BJ (cell line): ENCODE data around the gene CTNNBL1. TPM values are rescaled to one million over a fixed set of nuclear protein-coding genes. Genes with fewer than 3 reads are reported as not detected.

Experiments
- CTCF ChIA-PET: fragments of 350-600 bp; formaldehyde crosslinking; extraction: SDS; loops from one replicate; lab custom pipeline; 2021; ENCODE audit warnings: antibody characterized with exemption, inconsistent platforms; lab: Yijun Ruan, JAX
- POLR2A ChIA-PET: fragments of 300-600 bp; sonication (Branson Sonifier 250); formaldehyde crosslinking; extraction: SDS; loops from one replicate; lab custom pipeline; 2021; ENCODE audit warnings: antibody characterized with exemption; lab: Charles Lee
- DNase-seq: peaks from one replicate; pipeline ENCODE4 v3.0.0-alpha.2; 2011; ENCODE audit warnings: low read depth
- H3K27me3 ChIP-seq: 2 replicates; pipeline ENCODE4 v1.6.0; 2011; ENCODE audit warnings: low read length; ENCODE audit not compliant: control insufficient read depth, insufficient read depth
- H3K36me3 ChIP-seq: 2 replicates; pipeline ENCODE4 v1.5.1; 2011; ENCODE audit warnings: low read length; ENCODE audit not compliant: control insufficient read depth, insufficient read depth
- H3K4me3 ChIP-seq: 2 replicates; pipeline ENCODE4 v1.5.1; 2011; ENCODE audit warnings: low read depth, mild to moderate bottlenecking, control low read depth, low read length
- CTCF ChIP-seq: IDR thresholded peaks from 2 replicates; pipeline ENCODE4 v1.5.1; 2011; ENCODE audit warnings: low read depth, mild to moderate bottlenecking, control low read depth, inconsistent platforms, low read length, moderate library complexity; ENCODE audit not compliant: insufficient read depth
- polyA plus RNA-seq: library from polyadenylated mRNA; depleted of rRNA; stranded (reverse); fragments of >200 nt; gene quantifications from 2 replicates; pipeline ENCODE4 v1.2.3, GENCODE V29; 2011

The CTNNBL1 gene
- polyA plus RNA-seq, 1 experiment = 38.4 TPM

DNA sequence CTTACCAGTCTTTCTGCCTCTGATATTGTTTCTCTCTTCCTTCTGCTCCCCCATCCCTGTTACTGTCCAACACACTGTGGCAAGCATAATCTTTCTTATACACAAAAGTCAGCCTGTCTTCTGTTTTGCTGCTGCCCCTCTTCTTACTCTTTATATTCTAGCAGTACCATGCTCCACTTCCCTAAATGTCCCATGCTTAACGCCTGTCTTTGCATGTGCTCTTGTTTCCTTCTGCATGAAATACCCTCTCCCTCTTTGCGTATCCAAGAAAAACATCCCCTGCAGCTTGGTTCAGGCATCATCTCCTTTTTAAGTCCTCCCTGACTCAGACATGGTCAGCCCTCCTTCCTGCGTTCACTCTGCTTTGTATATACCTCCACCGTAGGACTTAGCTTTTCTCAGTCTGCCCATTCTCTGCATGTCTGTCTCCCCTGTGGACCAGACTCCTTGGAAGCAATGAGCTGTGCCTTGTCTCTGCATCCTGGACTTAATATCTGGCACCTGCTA lies 103.9 kb downstream of the CTNNBL1 start:
- TF ChIP-seq CTCF = no peak
- ChIA-PET POLR2A (no interaction called here), CTCF (no interaction called here)
- no peak for DNase-seq
- Histone ChIP-seq H3K36me3 (peaks cover 6% of the 10 kb centered on the region), H3K4me3 (no peak overlapping the region), H3K27me3 (no peaks in the 10 kb centered on the region)

DNA sequence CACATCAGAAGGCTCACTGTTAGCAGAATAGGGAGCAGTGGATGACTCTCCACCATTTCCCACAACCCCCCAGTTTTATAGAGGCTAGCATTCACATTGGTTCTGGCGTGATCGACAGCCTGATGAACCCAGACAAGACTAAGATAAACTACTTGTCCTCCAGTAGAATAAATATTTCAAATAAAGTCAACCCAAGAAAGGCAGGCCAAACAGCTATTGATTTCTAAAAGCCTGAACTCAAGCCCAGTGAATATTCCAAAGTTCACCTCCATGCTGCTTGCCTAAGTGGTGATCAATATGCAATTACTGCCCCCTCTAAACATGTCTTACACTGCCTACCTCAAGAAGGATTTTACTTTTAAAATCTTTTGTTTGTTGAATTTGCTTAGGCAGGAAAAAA lies 104.5 kb downstream of the CTNNBL1 start:
- ChIA-PET CTCF (no interaction called here), POLR2A (no interaction called here)
- Histone ChIP-seq H3K36me3 (peaks cover 6% of the 10 kb centered on the region), H3K4me3 (no peak overlapping the region), H3K27me3 (no peaks in the 10 kb centered on the region)
- no peak for DNase-seq
- no peak for TF ChIP-seq CTCF

DNA sequence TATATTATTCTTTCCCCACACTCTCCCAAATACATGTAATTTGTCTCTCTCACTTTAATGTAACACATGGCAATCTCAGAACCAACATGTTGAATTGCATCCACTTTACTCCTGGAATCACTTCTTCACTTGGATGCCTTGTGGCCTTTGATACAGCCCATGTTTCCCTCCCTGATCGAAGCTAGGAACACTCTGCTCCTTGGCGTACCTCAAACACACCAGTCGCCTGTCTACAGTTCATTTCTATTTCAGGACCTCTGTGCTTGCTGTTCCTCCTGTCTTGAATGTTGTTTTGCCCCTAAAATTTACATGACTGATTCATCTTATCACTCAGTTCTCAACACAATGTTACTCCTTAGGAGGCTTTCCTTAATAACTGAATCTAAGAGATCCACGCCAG lies 106.8 kb downstream of the CTNNBL1 start:
- TF ChIP-seq CTCF = no peak
- Histone ChIP-seq H3K4me3 (no peak overlapping the region), H3K36me3 (peaks cover 7% of the 10 kb centered on the region), H3K27me3 (no peaks in the 10 kb centered on the region)
- DNase-seq = no peak
- ChIA-PET CTCF (no interaction called here), POLR2A (no interaction called here)

DNA sequence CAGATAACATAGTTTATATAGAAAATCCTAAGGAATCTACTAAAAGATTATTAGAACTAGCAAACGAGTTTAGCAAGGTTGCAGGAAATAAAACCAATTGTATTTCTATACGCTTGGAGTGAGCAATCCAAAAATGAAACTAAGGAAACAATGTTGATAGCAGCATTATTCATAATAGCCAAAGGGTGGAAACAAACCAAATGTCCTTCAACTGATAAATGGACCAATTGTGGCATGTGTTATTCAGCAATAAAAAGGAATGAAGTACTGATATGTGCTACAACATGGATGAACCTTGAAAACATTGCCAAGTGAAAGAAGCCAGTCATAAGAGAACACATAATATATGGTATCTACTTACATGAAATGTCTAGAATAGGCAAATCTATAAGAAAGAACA lies 108.1 kb downstream of the CTNNBL1 start:
- no peak for DNase-seq
- ChIA-PET POLR2A (no interaction called here), CTCF (no interaction called here)
- Histone ChIP-seq H3K27me3 (no peaks in the 10 kb centered on the region), H3K4me3 (no peak overlapping the region), H3K36me3 (peaks cover 5% of the 10 kb centered on the region; the same call in 1 of the 2 replicates)
- TF ChIP-seq CTCF = no peak

DNA sequence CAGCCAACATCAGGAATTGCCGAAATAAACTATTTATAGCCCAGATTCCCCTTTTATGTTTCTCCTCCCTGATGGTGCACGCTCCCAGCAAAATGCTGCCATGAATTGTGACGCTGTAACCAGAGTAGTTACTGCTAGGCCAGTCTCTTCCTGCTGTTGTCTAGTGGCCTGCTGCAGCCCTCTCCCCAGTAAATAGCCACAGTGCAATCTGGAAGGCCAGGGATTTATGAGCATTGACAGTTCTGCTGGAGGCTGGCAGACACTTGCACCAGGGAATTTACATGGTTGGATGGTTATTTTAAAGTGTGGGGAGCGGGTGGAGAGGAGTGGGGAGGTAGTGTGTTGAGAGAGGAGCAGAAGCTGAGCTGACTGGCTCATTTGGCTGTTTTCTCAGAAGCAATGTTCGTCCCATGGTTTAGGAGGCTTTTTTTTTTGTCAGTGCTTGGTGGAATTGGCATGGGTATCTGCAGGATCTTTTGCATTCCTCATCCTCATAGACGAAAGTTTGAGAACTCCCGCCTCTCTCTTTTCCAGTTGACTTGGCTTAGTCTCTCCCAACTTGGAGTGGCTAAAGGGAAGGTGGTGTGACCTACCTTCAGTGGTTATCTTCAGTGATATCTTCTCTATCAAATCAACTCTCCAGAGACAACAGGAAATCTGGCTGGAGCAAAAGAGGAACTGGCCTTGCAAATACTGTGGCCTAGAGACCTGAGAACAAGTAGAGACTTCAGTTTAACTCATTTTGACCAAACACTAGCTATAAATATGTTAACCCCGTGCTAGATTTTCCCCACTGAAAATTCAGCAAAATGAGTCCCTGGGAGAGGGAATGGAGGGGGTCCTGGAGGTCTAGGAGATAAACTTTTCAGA lies 109.8 kb downstream of the CTNNBL1 start:
- no peak for TF ChIP-seq CTCF
- Histone ChIP-seq H3K4me3 (no peak overlapping the region), H3K27me3 (no peaks in the 10 kb centered on the region), H3K36me3 (peaks cover 3% of the 10 kb centered on the region; the same call in 1 of the 2 replicates)
- ChIA-PET CTCF (no interaction called here), POLR2A (no interaction called here)
- no peak for DNase-seq
